Skin of body (tissue), 2 donors: ENCODE results near the gene TMEM225B. TPM values are rescaled to one million over a fixed set of nuclear protein-coding genes. Genes with fewer than 3 reads are reported as not detected.
"Not testable (repeated sequence)": the region's sequence is repeated elsewhere in the genome, so short reads cannot be mapped to it uniquely, and the experiment has no call there.

ENCODE experiments used
- DNase-seq: peaks from one replicate; lab custom pipeline; 2025; lab: John Stamatoyannopoulos, UW
- total RNA-seq: library from RNA; depleted of rRNA; stranded (reverse); fragments of >200 nt; gene quantifications from one replicate; pipeline ENCODE4 v1.2.3, GENCODE V29; 2014

TMEM225B gene
- total RNA-seq, 1 donor from 2014 or later, result 0.89 TPM

- no peak for DNase-seq
Measured at GRCh38 chr7:99653754-99654153, 55.7 kb downstream of the TMEM225B start.

- not testable (repeated sequence) for DNase-seq
Measured at GRCh38 chr7:99654626-99655025, 56.6 kb downstream of the TMEM225B start.

- not testable (repeated sequence) for DNase-seq
Measured at GRCh38 chr7:99657879-99658278, 59.8 kb downstream of the TMEM225B start.

Other genes starting within 250 kb of the TMEM225B start
- 42.1 TPM for gene ARPC1B, start 223.5 kb upstream of the TMEM225B start, total RNA-seq
- gene PDAP1, start 189.7 kb upstream of the TMEM225B start, total RNA-seq, result 14.3 TPM
- 55.2 TPM for gene BUD31, start 189.3 kb upstream of the TMEM225B start, total RNA-seq
- gene PTCD1, start 159.5 kb upstream of the TMEM225B start, total RNA-seq, result 3.8 TPM
- gene CPSF4, start 159.3 kb upstream of the TMEM225B start, total RNA-seq, result 18.1 TPM
- gene ATP5MF, start 132.1 kb upstream of the TMEM225B start, total RNA-seq, result 191 TPM
- gene ZNF789, start 125.4 kb upstream of the TMEM225B start, total RNA-seq, result 13.3 TPM
- 31.8 TPM for gene ZNF394, start 98.0 kb upstream of the TMEM225B start, total RNA-seq
- 6.2 TPM for gene ZKSCAN5, start 93.6 kb upstream of the TMEM225B start, total RNA-seq
- gene FAM200A, start 46.2 kb upstream of the TMEM225B start, total RNA-seq, result 6.8 TPM
- gene ZNF655, start 39.6 kb upstream of the TMEM225B start, total RNA-seq, result 77.3 TPM
- gene ZSCAN25, start 18.7 kb downstream of the TMEM225B start, total RNA-seq, result 11.8 TPM
- gene CYP3A5, start 81.7 kb downstream of the TMEM225B start, total RNA-seq, result 24.9 TPM
- gene CYP3A7, start 136.9 kb downstream of the TMEM225B start, total RNA-seq, result 0.39 TPM
- gene CYP3A4, start 185.9 kb downstream of the TMEM225B start, total RNA-seq, result 2.6 TPM
- gene CYP3A43, start 229.7 kb downstream of the TMEM225B start, total RNA-seq, result not detected